Measurements from ENCODE around the gene ANKRD34C.

ANKRD34C gene

GRCh38 chr15:79282371-79283251 lies at the start of gene ANKRD34C:
Gene ANKRD34C, plus strand, starts transcription at chr15:79282722. Its CDS starts 10,563 bp downstream, at chr15:79293285.
- peaks cover 6% of the 10 kb centered on the region for H3K4me1 Mint-ChIP-seq
- DNase-seq (ENCODE audit: low spot score in 2 of 2) = no peak
- H3K27ac Mint-ChIP-seq (ENCODE audit: low read depth) = no peak within 1 kb of the TSS
- peaks cover 88% of the 10 kb centered on the region for H3K27me3 Mint-ChIP-seq
- H3K4me3 Mint-ChIP-seq = no peak within 1 kb of the TSS
- no peak for ATAC-seq (replicated peaks; ENCODE audit: extremely low read depth, poor library complexity, severe bottlenecking)
- H3K9me3 Mint-ChIP-seq = no peaks in the 10 kb centered on the region
- H3K36me3 Mint-ChIP-seq (ENCODE audit: insufficient read depth) = no peaks in the 10 kb centered on the region

- Mint-ChIP-seq H3K4me3 (no peak overlapping the region), H3K4me1 (no peaks in the 10 kb centered on the region), H3K27me3 (peaks cover 58% of the 10 kb centered on the region), H3K9me3 (peaks cover 19% of the 10 kb centered on the region), H3K27ac (ENCODE audit: low read depth) (no peak overlapping the region), H3K36me3 (ENCODE audit: insufficient read depth) (no peaks in the 10 kb centered on the region)
- no peak for ATAC-seq (replicated peaks; ENCODE audit: extremely low read depth, poor library complexity, severe bottlenecking)
- DNase-seq (ENCODE audit: low spot score in 2 of 2) = no peak
Observed at GRCh38 chr15:79233236-79233635, 49.3 kb upstream of the ANKRD34C start.

GRCh38 chr15:79240036-79240435 lies 42.5 kb upstream of the ANKRD34C start:
- no peak overlapping the region for H3K4me3 Mint-ChIP-seq
- DNase-seq (ENCODE audit: low spot score in 2 of 2) = no peak
- ATAC-seq (replicated peaks; ENCODE audit: extremely low read depth, poor library complexity, severe bottlenecking) = no peak
- no peaks in the 10 kb centered on the region for H3K9me3 Mint-ChIP-seq
- no peaks in the 10 kb centered on the region for H3K4me1 Mint-ChIP-seq
- H3K27ac Mint-ChIP-seq (ENCODE audit: low read depth) = no peak overlapping the region
- H3K27me3 Mint-ChIP-seq = peaks cover 48% of the 10 kb centered on the region
- no peaks in the 10 kb centered on the region for H3K36me3 Mint-ChIP-seq (ENCODE audit: insufficient read depth)

- DNase-seq (ENCODE audit: low spot score in 2 of 2) = no peak
- Mint-ChIP-seq H3K4me1 (no peaks in the 10 kb centered on the region), H3K36me3 (ENCODE audit: insufficient read depth) (no peaks in the 10 kb centered on the region), H3K27ac (ENCODE audit: low read depth) (no peak overlapping the region), H3K9me3 (no peaks in the 10 kb centered on the region), H3K27me3 (peaks cover 35% of the 10 kb centered on the region), H3K4me3 (no peak overlapping the region)
- no peak for ATAC-seq (replicated peaks; ENCODE audit: extremely low read depth, poor library complexity, severe bottlenecking)
Observed at GRCh38 chr15:79243723-79244122, 38.8 kb upstream of the ANKRD34C start.

- no peak for ATAC-seq (replicated peaks; ENCODE audit: extremely low read depth, poor library complexity, severe bottlenecking)
- no peak for DNase-seq (ENCODE audit: low spot score in 2 of 2)
- H3K9me3 Mint-ChIP-seq = no peaks in the 10 kb centered on the region
- H3K36me3 Mint-ChIP-seq (ENCODE audit: insufficient read depth) = no peaks in the 10 kb centered on the region
- H3K27ac Mint-ChIP-seq (ENCODE audit: low read depth) = no peak overlapping the region
- H3K4me1 Mint-ChIP-seq = no peaks in the 10 kb centered on the region
- peaks cover 24% of the 10 kb centered on the region for H3K27me3 Mint-ChIP-seq
- no peak overlapping the region for H3K4me3 Mint-ChIP-seq
Observed at GRCh38 chr15:79244876-79245275, 37.6 kb upstream of the ANKRD34C start.

- no peak for ATAC-seq (replicated peaks; ENCODE audit: extremely low read depth, poor library complexity, severe bottlenecking)
- Mint-ChIP-seq H3K36me3 (ENCODE audit: insufficient read depth) (no peaks in the 10 kb centered on the region), H3K27me3 (peaks cover 15% of the 10 kb centered on the region), H3K27ac (ENCODE audit: low read depth) (no peak overlapping the region), H3K4me1 (no peaks in the 10 kb centered on the region), H3K9me3 (no peaks in the 10 kb centered on the region), H3K4me3 (no peak overlapping the region)
- no peak for DNase-seq (ENCODE audit: low spot score in 2 of 2)
Observed at GRCh38 chr15:79248183-79248582, 34.3 kb upstream of the ANKRD34C start.

GRCh38 chr15:79257454-79257853 lies 25.1 kb upstream of the ANKRD34C start:
- Mint-ChIP-seq H3K4me1 (no peaks in the 10 kb centered on the region), H3K27ac (ENCODE audit: low read depth) (no peak overlapping the region), H3K36me3 (ENCODE audit: insufficient read depth) (no peaks in the 10 kb centered on the region), H3K4me3 (no peak overlapping the region), H3K9me3 (no peaks in the 10 kb centered on the region), H3K27me3 (peaks cover 64% of the 10 kb centered on the region)
- ATAC-seq (replicated peaks; ENCODE audit: extremely low read depth, poor library complexity, severe bottlenecking) = no peak
- DNase-seq (ENCODE audit: low spot score in 2 of 2) = no peak

- Mint-ChIP-seq H3K27me3 (peaks cover 52% of the 10 kb centered on the region), H3K4me1 (no peaks in the 10 kb centered on the region), H3K27ac (ENCODE audit: low read depth) (no peak overlapping the region), H3K9me3 (no peaks in the 10 kb centered on the region), H3K4me3 (no peak overlapping the region), H3K36me3 (ENCODE audit: insufficient read depth) (no peaks in the 10 kb centered on the region)
- ATAC-seq (replicated peaks; ENCODE audit: extremely low read depth, poor library complexity, severe bottlenecking) = no peak
- no peak for DNase-seq (ENCODE audit: low spot score in 2 of 2)
Observed at GRCh38 chr15:79261836-79262235, 20.7 kb upstream of the ANKRD34C start.

GRCh38 chr15:79265167-79265566 lies 17.4 kb upstream of the ANKRD34C start:
- H3K4me1 Mint-ChIP-seq = no peaks in the 10 kb centered on the region
- DNase-seq (ENCODE audit: low spot score in 2 of 2) = no peak
- H3K4me3 Mint-ChIP-seq = no peak overlapping the region
- no peak overlapping the region for H3K27ac Mint-ChIP-seq (ENCODE audit: low read depth)
- H3K27me3 Mint-ChIP-seq = peaks cover 62% of the 10 kb centered on the region
- ATAC-seq (replicated peaks; ENCODE audit: extremely low read depth, poor library complexity, severe bottlenecking) = no peak
- no peaks in the 10 kb centered on the region for H3K9me3 Mint-ChIP-seq
- H3K36me3 Mint-ChIP-seq (ENCODE audit: insufficient read depth) = no peaks in the 10 kb centered on the region

GRCh38 chr15:79265987-79266579 lies 16.4 kb upstream of the ANKRD34C start:
- Mint-ChIP-seq H3K4me3 (no peak overlapping the region), H3K27ac (ENCODE audit: low read depth) (no peak overlapping the region), H3K36me3 (ENCODE audit: insufficient read depth) (no peaks in the 10 kb centered on the region), H3K9me3 (no peaks in the 10 kb centered on the region), H3K27me3 (peaks cover 62% of the 10 kb centered on the region), H3K4me1 (no peaks in the 10 kb centered on the region)
- DNase-seq (ENCODE audit: low spot score in 2 of 2) (no peak), ATAC-seq (replicated peaks; ENCODE audit: extremely low read depth, poor library complexity, severe bottlenecking) (no peak)

- Mint-ChIP-seq H3K4me1 (peaks cover 6% of the 10 kb centered on the region), H3K27me3 (peaks cover 88% of the 10 kb centered on the region), H3K9me3 (no peaks in the 10 kb centered on the region), H3K4me3 (no peak overlapping the region), H3K27ac (ENCODE audit: low read depth) (no peak overlapping the region), H3K36me3 (ENCODE audit: insufficient read depth) (no peaks in the 10 kb centered on the region)
- no peak for ATAC-seq (replicated peaks; ENCODE audit: extremely low read depth, poor library complexity, severe bottlenecking)
- no peak for DNase-seq (ENCODE audit: low spot score in 2 of 2)
Observed at GRCh38 chr15:79283252-79284048, 928 bp downstream of the ANKRD34C start.

- H3K27me3 Mint-ChIP-seq = peaks cover 83% of the 10 kb centered on the region
- H3K4me3 Mint-ChIP-seq = no peak overlapping the region
- H3K36me3 Mint-ChIP-seq (ENCODE audit: insufficient read depth) = peaks cover 1% of the 10 kb centered on the region
- ATAC-seq (replicated peaks; ENCODE audit: extremely low read depth, poor library complexity, severe bottlenecking) = no peak
- H3K4me1 Mint-ChIP-seq = peaks cover 6% of the 10 kb centered on the region
- no peaks in the 10 kb centered on the region for H3K9me3 Mint-ChIP-seq
- DNase-seq (ENCODE audit: low spot score in 2 of 2) = no peak
- H3K27ac Mint-ChIP-seq (ENCODE audit: low read depth) = no peak overlapping the region
Observed at GRCh38 chr15:79290642-79291275, 8.2 kb downstream of the ANKRD34C start.
